OCI-LY3 (cell line): ENCODE measurements around the gene PPP2R2D.

Source experiments
- CTCF ChIP-seq: fragments of 200-600, 300-600 bp; sonication (generic); IDR thresholded peaks from 2 replicates; pipeline ENCODE4 v1.5.1; 2014; ENCODE audit warnings: antibody characterized with exemption, low read length, low read depth
- EZH2phosphoT487 ChIP-seq: fragments of 200-600 bp; shearing (Covaris generic); IDR thresholded peaks from 2 replicates; pipeline ENCODE4 v1.6.1; 2018; ENCODE audit warnings: antibody characterized with exemption, mixed run types, low read depth

GRCh38 chr10:131979821-131980270 is 79.0 kb downstream of the PPP2R2D start:
- TF ChIP-seq CTCF (no peak), EZH2phosphoT487 (no peak)
